Mesothelial cell of epicardium (in vitro differentiated cells): Measurements from ENCODE around the gene TBX15. TPM values are rescaled to one million over a fixed set of nuclear protein-coding genes. Genes with fewer than 3 reads are reported as not detected.

Experiments
- DNase-seq, 2 experiments: peaks; one replicate each; pipeline ENCODE4 v3.0.0; 2021; ENCODE audit warnings: low spot score in 2 of 2; ENCODE audit not compliant: unreplicated experiment in 2 of 2
- H3K27ac Mint-ChIP-seq: 2 replicates; pipeline ENCODE4 v1.8.0; 2021; ENCODE audit warnings: mixed read lengths
- H3K27me3 Mint-ChIP-seq: 2 replicates; pipeline ENCODE4 v1.8.0; 2021; ENCODE audit warnings: low read depth, mixed read lengths
- H3K36me3 Mint-ChIP-seq: 2 replicates; pipeline ENCODE4 v1.8.0; 2021; ENCODE audit warnings: mixed read lengths
- H3K4me1 Mint-ChIP-seq: 2 replicates; pipeline ENCODE4 v1.8.0; 2021; ENCODE audit warnings: mixed read lengths
- H3K4me3 Mint-ChIP-seq: 2 replicates; pipeline ENCODE4 v1.8.0; 2021; ENCODE audit warnings: mild to moderate bottlenecking, moderate library complexity, mixed read lengths
- H3K9me3 Mint-ChIP-seq: 2 replicates; pipeline ENCODE4 v1.8.0; 2021; ENCODE audit warnings: mixed read lengths
- total RNA-seq: library from RNA; stranded (reverse); gene quantifications from 3 replicates; pipeline ENCODE4 v1.2.1, GENCODE V29; 2021
- TF ChIP-seq, protein P1 (sequence below): fragments of 200-600 bp; sonication (generic); IDR thresholded peaks from one replicate; pipeline ENCODE4 v1.5.0; 2021; ENCODE audit warnings: antibody characterized with exemption; ENCODE audit not compliant: unreplicated experiment

Gene TBX15
- total RNA-seq, 1 donor from 2014 or later, result not detected

DNA sequence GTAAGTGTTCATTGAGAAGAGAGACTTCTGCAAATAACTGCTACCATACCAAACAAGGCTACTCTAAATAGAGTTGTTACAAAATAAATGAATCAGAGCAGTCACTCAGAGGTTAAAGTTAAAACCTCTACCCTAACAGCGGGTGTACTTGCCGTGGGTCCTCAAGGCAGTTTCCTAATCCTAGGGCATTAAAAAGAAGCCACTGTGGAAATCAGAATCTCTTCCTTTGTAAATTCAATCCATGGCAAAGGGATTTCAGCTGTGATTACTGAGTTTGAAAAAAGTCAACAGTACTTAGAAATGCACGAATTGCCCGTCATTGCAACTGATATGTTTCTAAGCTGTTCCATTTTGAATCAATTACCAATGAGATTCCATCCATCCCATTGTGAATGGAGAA, 13.5 kb downstream of the TBX15 start:
- no peak for DNase-seq
- Mint-ChIP-seq H3K4me1 (peaks cover 4% of the 10 kb centered on the region), H3K9me3 (no peaks in the 10 kb centered on the region), H3K4me3 (no peak overlapping the region), H3K36me3 (no peaks in the 10 kb centered on the region), H3K27me3 (peaks cover 100% of the 10 kb centered on the region), H3K27ac (no peak overlapping the region)
- TF ChIP-seq, protein P1, sequence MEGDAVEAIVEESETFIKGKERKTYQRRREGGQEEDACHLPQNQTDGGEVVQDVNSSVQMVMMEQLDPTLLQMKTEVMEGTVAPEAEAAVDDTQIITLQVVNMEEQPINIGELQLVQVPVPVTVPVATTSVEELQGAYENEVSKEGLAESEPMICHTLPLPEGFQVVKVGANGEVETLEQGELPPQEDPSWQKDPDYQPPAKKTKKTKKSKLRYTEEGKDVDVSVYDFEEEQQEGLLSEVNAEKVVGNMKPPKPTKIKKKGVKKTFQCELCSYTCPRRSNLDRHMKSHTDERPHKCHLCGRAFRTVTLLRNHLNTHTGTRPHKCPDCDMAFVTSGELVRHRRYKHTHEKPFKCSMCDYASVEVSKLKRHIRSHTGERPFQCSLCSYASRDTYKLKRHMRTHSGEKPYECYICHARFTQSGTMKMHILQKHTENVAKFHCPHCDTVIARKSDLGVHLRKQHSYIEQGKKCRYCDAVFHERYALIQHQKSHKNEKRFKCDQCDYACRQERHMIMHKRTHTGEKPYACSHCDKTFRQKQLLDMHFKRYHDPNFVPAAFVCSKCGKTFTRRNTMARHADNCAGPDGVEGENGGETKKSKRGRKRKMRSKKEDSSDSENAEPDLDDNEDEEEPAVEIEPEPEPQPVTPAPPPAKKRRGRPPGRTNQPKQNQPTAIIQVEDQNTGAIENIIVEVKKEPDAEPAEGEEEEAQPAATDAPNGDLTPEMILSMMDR, result no peak

DNA sequence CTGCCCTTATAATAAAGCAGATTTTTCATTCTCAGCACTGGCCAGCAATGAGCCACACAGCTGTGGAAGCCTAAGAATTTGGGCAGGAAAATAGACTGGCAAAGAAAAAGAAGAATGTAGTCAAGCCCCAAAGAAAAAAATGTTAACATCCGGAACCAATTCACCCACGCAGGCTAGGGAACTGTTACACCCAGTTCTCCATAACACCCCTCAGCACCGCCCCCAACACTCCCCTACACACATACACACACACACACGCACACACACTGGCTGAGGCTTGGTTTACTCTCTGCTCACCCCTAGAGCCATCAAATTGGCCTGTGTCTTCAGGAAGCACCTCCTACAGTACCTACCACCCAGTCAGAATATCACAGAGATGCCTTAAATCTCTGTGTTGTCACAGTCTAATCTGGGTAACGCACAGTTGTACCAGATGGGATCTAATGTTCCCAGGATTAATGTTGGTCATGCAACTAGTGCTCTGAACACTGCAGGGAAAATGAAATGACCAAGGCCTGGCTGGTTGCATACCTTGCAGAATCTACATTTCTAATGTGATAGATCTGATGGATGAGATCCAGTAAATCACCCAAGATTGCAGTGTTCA, 14.5 kb downstream of the TBX15 start:
- Mint-ChIP-seq H3K4me1 (no peaks in the 10 kb centered on the region), H3K4me3 (no peak overlapping the region), H3K9me3 (no peaks in the 10 kb centered on the region), H3K27ac (no peak overlapping the region), H3K27me3 (peaks cover 100% of the 10 kb centered on the region), H3K36me3 (no peaks in the 10 kb centered on the region)
- TF ChIP-seq, protein P1, result no peak
- no peak for DNase-seq

DNA sequence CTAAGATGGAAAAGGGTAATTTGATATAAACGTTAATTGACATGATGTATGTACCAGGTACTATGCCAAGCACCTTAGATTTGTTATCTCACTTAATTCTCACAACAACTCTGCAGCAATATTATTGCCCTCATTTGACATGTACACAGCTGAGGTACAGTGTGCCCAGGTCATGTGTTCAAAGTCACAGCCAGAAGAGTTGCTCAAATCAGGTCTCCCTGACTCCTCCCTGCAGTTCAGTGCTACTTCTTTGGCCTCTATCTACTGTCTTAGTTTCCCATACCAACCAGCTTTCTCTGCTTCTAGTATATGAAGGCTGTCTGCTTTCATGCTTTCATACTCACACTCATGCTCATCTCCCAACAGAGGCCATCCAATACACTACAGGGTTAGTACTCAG, 15.1 kb downstream of the TBX15 start:
- Mint-ChIP-seq H3K36me3 (no peaks in the 10 kb centered on the region), H3K4me1 (no peaks in the 10 kb centered on the region), H3K27ac (no peak overlapping the region), H3K27me3 (peaks cover 97% of the 10 kb centered on the region), H3K9me3 (no peaks in the 10 kb centered on the region), H3K4me3 (no peak overlapping the region)
- no peak for DNase-seq
- TF ChIP-seq, protein P1, result no peak

DNA sequence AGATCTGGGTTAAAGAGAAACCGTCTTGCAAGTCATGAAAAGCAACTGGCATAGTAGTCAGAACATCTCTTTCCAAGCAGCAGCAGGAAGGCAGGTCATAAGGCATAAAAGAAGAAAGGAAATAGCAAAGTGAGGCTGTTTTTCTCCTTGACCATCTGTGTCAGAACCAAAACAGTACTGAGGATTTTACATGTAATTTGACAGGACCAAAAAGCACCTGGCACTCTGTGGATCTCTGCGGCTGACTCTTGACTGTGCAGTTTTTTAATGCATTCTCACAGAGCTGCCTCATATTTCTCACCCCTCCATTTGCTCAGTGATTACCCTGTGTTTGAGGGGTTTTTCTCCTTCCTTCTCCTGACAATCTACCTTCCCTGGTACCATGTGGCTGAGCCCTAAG, 17.7 kb downstream of the TBX15 start:
- no peak for DNase-seq
- H3K9me3 Mint-ChIP-seq, result no peaks in the 10 kb centered on the region
- TF ChIP-seq, protein P1, result no peak
- peaks cover 76% of the 10 kb centered on the region for H3K27me3 Mint-ChIP-seq
- no peak overlapping the region for H3K4me3 Mint-ChIP-seq
- H3K36me3 Mint-ChIP-seq, result no peaks in the 10 kb centered on the region
- H3K27ac Mint-ChIP-seq, result no peak overlapping the region
- H3K4me1 Mint-ChIP-seq, result no peaks in the 10 kb centered on the region

DNA sequence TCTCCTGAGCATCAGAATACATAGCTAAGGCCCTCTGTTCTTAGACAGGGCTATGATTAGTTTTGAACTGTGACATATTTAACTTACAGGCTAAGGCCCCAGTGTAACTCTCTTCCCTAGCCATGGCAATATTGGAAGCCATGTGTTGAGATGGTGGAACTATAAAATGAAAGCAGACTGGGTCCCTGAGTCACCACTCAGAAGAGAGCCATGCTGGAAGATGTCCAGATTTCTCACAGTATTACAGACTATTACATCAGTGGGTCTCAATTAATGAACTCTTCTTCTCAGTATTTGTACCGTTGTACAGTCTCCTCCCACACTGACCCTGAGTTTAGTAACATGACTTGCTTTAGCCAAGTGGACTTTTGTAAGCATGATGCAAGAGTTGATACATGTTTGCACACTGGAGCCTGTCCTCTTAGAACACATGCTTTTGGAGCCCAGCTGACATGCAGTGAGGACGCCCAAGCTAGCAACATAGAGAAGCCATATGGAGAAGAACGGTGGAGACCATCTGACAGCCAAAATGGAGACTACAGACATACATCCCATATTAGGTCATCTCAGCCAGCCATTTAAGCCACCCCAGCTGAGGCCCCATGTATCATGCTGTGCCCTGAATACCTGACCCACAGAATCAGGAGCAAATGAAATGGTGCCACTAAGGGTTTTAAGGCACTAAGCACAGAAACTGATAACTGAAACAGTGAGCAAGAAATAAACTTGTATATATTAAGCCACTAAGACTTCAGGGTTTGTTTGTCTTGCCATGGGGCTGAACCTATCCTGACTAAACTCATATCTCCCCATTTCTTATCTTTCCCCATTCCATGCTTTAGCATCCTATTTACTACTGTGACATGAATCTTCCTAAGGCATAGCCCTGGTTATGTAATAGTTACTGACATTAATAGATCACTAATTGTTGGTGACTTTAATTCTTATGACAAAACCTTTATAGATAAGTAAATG, 24.4 kb downstream of the TBX15 start:
- peaks cover 68% of the 10 kb centered on the region for H3K27me3 Mint-ChIP-seq
- DNase-seq, result no peak
- no peak overlapping the region for H3K27ac Mint-ChIP-seq
- no peak overlapping the region for H3K4me3 Mint-ChIP-seq
- H3K4me1 Mint-ChIP-seq, result no peaks in the 10 kb centered on the region
- TF ChIP-seq, protein P1, result no peak
- H3K36me3 Mint-ChIP-seq, result no peaks in the 10 kb centered on the region
- peaks cover 5% of the 10 kb centered on the region for H3K9me3 Mint-ChIP-seq
